Frontal cortex (tissue), 4 donors: ENCODE measurements around the gene RABGAP1. TPM values are rescaled to one million over a fixed set of nuclear protein-coding genes. Genes with fewer than 3 reads are reported as not detected.

Experiments
- DNase-seq, 2 donors: peaks; one replicate each; pipeline ENCODE4 v3.0.0; 2012; ENCODE audit warnings: low spot score in 2 of 2
- FAIRE-seq: peaks from 2 replicates; lab custom pipeline; 2012; peaks lifted over from hg19 to GRCh38; lab: Jason Lieb, UNC
- total RNA-seq: library from RNA; depleted of rRNA; stranded (reverse); fragments of >200 nt; gene quantifications from one replicate; pipeline ENCODE4 v1.2.3, GENCODE V29; 2014
- donor health status: control.
- donor health status: control.
- donor health status: control.

RABGAP1 gene
- total RNA-seq, 1 donor from 2014 or later = 132 TPM

DNA sequence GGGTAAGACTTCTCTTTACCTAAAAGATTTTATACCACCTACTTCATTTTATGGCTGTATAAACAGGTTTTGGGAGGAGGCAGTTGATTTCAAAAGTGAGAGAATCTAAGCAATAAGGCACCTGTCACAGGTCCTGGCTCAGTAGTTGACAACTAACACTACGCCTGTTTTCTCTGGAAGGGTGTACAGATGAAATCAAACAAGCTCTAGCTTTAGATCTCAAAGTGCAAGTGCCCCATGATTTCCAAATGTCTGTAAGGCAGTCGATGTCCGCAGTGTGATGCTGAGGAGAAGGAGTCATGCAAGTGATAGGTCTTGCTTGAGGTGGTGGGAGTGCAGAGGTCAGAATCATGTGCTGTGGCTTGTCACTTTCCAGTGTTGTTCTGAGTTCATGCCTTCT is 158.7 kb downstream of the RABGAP1 start:
- DNase-seq (no peak), FAIRE-seq (no peak)

DNA sequence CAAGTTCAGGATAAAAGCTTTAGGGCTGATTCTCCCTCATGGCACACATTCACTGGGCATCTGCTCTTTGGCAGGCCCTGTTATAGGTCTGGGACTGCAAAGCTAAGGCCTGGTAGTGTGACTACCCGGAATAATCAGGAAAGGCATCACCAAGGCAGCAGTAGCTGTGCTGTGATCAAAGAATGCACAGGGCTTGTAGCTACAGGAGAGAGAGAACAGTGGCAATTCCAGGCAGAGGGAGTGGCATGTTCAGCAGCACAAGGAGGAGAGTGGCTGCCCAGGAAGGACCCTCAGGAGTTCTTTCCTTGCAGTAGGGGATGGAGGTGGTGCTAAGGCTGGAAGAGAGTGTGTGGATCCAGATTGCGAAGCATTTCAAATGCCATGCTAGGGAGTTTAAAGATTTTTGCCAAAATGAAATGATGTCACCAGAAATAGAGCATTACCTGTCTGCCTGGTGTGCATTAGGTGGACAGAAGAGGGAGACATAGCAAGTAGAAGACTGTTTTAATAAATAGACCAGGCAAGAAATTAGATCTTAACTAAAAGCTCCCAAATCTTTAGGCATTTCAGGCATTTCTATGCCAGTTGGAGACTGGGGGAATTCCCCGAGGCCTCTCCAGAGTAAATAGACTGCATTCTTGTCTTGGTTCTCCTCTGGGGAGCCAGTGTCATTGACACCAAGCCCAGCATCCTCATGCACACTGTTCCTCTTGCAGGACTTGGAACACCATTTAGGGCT is 161.7 kb downstream of the RABGAP1 start:
- DNase-seq (no peak), FAIRE-seq (no peak)

DNA sequence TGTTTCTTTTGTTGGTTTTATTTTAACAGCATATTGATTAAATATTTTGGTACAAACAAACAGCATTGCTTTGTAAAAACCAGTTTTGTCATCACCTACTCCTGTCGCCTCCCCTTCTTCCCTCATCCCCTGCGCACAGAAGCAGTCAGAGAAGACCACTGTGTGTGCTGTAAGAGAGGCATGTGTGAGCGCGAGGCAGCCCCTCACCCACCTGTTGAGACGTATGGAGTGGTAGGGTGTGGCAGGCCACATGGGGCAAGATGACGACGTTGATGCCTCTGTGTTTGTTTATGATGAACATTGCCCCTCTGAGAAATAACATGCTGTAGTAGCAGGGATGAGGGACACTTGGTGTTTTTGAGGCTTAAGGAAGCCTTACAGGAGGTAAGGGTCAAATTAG is 164.0 kb downstream of the RABGAP1 start:
- FAIRE-seq = no peak
- no peak for DNase-seq

DNA sequence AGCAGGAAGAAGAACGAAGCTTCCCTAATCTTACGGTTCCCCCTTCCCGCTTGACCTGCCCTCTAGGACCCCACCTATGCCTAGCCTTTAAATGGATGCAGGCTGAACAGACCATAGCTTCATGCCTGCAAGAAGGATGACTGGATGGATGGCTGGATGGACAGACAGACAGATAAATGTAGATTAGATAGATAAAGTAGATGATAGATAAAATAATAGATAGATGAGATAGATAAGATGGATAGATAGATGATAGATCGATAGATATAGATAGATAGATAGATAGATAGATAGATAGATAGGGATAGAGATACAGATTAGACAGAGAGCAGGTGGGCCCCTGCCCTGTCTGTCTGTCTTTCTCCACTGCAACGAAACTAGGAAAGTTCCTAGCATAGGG is 164.7 kb downstream of the RABGAP1 start:
- FAIRE-seq = no peak
- DNase-seq = no peak

DNA sequence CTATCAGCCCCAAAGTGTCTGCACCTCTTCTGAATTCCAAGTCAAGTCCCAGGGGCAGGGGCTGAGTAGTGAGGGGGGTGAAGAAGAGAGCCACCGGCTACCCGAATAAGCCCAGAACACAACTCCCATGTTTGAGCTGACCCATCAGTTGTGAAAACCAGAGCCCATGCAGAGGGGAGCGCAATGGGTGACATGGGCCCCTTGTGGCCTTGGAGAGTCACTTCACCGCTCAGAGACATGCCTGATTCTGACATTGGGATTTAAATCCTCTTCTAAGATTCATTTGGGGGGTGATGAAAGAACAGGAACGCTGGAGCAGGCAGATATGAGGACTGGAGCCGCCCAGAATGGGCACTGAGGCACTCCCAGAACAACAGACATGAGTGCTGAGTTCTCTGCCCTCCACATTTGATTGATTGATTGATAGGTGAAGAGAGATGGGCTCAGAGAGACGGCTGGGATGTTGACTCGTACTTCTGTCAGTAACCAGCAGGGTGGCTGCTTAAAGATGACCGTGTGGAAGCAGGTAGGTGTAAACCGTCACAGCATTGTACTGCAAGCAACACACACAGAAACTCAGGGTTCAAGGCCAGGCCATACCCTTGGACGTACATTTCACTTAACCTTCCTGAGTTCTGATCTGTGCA is 166.9 kb downstream of the RABGAP1 start:
- no peak for DNase-seq
- no peak for FAIRE-seq

DNA sequence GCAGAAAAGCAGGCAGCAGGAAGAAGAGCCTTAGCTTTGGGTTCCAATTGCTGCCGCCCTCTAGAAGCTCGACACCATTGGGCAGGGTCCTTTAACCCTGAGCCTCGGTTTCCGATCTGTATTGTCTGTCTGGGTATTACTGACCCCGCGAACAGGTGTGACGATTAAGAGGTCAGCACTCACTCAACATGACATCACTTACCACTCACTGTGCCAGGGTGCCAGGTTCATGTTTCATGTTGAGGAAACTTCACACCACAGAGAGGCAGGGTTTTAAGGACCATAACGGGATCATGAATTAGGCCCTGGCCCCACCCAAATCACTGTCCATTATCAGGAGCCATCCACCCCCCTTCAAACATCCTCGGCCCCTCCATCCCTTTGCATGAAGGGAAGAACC is 168.2 kb downstream of the RABGAP1 start:
- no peak for FAIRE-seq
- DNase-seq = no peak

DNA sequence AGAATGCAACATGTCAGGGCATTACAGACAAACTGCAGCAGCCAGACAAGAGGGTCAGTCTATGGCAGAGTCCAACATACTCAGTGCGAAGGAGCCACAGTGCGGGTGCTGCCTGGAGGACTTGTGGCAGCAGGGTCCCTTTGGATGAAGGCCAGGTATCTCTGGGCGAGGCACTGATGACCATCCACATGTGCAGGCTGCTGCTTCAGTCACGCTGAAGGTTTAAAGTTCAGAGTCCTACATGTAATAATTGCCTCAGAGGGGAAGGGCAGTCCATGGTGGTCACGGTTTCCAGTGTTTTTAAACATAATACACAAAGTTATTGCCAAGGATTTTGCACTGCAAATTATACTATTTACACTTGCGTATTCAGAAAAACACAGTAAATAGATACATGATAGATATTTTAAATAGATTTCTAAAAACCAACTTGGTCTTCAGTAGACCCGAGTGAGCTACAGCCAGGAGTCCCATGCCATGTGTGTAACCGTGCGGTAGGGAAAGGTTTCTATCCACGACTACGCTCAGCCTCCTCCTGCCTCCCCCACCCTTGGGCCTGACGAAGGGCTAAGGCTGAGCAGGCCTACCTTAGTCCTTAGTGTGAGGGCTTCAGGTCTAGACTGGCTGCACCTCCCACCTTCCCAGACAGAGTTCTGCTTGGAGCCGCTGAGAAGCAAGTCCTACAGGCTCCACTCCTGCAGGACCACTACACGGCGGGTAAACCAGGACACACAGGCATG is 168.9 kb downstream of the RABGAP1 start:
- FAIRE-seq (no peak), DNase-seq (no peak)

DNA sequence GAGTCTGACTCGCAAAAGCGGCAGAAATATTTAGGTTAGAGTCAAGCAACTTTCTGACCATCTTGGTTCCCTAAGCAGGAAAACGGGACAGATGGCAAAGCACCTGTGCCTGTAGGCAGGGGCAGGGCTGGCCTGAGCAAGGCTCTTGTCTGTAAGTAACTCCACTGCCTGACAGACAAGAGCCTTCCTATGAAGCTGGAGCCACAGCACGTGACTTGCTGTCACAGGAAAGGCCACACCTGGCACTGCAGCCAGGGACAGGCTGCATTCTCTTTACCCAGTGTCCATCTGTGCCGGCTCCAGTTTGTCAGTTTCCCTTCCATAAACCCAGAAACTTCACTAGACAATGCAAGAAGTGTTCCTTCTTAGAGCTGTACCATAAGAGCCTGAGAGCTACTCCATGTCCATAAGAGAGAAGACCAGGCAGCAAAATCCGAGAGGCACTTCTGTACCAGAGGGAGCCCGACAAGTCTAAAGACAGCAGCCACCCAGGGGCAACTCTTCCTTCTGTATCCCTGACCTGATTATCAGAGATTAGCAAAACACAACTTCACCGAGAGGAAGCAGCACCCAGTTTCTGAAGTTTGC is 170.7 kb downstream of the RABGAP1 start:
- no peak for DNase-seq
- no peak for FAIRE-seq

DNA sequence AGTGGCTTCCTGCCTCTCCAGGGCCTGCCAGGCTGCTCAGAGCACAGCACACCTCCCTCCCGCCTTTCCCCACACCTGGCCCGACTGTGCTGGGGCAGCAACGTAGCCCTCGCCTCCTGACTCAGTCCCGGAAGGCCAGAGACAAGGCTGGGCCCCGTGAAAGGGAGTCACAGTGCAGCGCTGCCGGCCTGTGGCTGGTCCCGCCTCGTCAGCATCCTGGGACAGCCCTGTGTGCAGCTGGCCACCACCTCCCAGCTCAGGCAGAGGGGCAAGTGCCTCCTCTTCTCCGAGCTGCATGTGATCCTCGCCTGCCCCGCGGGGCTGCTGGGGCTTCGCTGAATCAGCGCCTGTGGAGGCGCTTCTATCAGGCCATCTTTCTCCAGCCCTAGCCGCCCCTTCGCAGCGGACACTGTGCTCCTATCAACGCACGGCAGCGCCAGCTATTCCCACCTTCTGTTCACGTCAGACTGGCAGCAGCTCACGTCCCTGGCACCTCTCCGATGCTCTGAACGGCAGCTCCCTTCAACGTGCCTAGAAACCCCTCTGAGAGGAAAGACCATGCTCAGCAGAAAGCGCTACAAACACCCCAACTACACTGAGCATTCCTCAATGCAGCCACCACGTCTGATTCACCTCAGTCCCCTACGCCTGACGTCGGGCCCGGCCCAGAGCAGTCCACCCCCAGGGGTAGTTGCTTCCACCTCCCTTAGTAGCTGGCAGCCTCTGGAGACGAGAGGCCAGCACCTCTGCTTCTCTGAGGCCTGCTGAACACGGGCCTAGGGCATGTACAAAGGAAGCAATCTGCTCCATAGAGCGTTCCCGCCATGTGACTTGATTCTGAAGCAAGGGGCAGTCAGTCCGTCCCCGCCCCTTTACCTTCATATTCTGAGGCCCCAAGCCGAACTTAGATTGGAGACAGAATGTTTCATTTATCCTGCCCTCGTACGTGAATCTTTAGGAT is 171.5 kb downstream of the RABGAP1 start:
- DNase-seq = peak in 1 of 2 donors; percentile 52
- no peak for FAIRE-seq

DNA sequence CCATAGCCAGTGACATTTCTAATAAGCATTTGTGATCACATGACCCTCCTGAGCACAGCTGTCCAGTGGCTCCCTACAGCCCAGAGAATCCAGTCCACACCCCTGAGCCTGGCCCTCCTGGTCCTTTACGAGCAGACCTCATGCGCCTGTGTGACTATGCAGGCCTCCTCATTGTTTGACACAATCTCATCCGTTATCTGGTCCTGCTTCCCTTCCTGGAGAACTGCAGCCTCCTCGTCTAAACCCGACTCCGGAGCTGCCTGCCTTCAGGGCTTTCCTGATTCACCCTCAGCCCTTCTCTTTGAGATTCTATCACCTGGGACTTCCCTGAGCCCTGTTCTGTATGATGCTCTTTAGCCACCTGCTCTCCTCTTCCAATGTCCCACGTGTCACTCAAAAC is 172.4 kb downstream of the RABGAP1 start:
- FAIRE-seq (no peak), DNase-seq (no peak)

DNA sequence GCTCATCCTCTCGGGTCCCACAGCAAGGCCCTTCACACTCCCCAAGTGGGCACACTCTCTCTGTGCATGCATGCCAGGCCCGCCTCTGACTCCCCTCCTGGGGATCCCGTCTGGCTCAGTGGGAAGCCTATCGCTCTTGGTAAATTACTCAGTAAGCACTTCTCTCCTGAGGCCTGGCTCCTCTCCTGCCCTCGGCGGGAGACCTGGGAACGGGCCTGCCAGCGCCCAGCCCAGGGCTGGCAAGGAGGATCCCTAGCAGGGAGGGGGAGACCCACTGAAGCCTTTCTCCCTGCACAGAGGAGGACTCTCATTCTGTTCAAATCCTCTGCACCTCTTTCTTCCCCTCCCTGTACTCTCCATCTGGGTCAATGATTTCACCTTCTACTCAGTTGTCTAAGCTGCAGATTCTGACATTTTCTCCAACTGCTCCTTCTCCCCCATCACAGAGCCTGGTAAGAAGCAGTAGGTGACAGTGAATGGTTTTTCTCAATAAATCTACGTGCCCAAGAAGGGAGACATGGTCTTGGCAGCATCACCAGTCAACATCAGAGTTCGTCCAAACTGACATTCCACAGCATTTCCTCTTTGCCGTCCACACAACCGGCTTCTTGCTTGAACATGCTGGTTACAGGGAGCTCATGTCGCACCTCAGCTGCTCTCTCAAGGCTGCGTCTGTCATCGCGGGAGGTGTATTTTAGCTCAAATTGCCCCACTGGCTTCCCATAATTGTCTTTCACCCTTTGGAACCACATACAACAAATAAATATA is 174.5 kb downstream of the RABGAP1 start:
- FAIRE-seq (no peak), DNase-seq (no peak)

DNA sequence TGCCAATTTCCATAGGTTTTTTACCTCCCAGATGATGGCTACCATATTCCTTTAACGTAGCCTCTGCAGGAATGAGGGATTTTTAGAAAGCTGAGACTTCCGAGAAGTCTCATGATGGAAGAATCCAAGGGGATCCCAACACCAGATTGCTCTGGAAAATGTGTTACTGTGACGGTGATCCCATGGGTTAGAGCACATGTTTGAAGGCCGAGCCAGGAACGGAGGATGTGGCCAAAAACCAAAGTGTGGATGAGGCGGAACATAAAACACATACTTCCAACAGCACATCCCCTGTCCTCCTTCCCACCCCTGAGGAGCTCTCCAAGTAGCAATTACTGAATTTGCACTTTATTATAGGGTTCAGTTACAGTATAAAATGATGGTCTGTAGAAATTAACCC is 175.2 kb downstream of the RABGAP1 start:
- FAIRE-seq = no peak
- no peak for DNase-seq

DNA sequence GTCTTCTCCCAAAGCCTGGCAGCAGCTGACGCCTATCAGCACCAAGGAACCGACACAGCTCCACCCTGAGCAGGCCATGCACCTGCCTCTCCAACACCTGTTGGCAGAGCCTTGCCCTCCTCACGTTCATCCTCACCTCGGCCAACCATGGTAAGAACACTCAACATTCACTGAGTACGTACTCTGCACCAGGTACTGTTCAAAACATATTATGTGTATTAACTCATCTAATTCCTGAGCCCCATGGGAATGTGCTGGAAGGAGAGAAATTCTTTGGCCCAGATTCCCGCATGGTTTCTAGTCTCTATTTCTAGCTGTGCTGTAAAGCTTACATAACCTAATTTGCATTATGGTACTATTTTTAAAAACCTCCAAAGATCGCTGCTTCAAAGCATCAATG is 178.7 kb downstream of the RABGAP1 start:
- no peak for FAIRE-seq
- DNase-seq = no peak

DNA sequence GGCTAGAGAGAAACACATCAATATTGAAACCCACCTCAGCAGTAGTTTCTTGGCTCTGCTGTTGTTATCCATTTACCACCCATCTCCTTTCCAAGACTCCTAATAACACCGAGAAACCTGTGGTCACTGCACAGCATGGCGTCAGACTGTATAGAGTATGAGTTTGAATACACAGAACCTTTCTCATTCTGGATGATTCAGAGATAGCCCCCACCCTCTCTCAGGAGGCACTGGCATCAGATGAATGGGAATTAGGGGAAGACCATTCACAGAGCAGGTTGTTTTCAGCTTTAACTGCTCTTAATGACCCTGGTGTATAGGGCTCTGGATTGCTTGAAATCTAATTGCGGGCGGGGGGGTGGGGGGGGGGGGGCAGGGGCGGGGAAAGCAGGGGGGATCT is 179.3 kb downstream of the RABGAP1 start:
- FAIRE-seq (no peak), DNase-seq (no peak)

DNA sequence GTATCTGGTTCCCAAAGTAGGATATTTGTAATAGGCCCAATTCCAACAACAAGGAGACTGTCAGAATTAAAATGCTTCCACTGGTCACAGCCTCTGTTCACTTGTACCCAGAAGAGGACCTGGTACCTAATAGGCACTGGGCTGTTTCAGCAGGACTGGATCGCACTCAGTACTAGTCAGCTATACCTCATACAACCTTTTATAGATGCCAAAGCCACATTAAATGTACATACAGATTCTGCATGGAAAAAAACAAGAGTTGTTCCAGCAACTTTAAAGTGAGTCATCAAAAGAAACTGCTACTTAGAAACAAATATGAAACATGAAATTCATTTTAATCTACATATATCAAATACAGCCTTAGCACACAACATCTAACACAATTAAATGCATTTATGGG is 180.1 kb downstream of the RABGAP1 start:
- DNase-seq (no peak), FAIRE-seq (no peak)

DNA sequence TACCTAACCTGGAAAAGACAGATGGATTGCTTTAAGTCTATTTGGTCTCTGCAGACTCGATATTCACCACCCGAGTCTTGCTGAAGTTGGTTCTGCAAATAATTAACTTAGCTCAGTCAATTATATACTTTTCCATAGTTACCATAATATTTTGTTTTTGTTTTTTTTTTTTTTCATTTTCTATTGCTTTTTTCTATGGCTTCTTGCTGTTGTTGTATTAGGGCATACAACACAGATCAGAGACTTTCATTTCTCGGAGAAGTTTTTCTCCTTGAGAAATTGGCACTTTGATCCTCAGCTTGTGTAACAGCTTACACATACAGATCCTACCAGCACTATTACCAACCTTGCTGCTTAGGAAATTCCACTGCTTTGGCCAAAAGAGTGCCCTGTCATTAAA is 180.6 kb downstream of the RABGAP1 start:
- no peak for DNase-seq
- no peak for FAIRE-seq

DNA sequence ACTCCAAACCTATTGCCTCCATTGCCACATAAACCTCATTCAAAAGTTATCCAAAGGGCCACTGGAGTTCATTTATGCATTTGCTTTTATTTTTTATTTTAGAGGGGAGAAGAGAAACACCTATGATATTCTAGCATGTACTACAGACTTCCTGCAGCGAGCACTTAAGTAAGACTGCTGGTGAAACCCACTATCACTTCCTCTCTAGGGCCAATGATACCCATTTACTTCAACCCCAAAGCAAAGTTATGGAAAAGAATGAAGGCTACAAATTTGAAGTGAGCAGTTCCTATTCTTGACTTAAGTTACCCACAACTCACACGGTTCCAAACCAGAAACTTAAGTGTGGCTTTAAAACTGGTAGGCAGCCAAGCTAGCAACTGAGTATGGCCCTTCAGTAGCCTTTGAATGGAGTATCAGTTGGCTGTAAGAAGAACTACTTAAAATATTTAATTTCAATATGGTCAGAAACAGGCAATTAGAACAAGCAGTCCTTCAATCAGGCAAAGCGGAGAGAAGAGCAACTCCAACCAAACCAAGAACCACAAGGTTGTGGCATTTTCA is 186.8 kb downstream of the RABGAP1 start:
- DNase-seq (no peak), FAIRE-seq (no peak)

DNA sequence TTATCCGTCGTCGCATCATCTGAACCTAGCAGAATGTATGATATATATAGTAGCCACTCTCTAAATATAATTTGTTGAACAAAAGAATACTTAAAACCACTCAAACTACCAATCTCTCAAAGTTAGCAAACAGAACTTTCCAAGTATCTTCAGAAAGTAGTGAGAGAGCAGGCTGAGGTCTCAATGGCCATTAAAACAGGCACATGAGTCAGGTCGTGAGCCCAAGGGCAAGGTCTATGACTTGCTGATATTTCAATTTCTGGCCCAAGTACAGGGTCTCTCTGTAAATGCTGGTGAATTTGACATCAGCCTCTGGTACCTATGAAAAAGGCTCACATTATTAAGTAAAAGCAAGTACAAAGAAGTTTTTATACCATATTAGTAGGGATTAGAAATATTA is 187.8 kb downstream of the RABGAP1 start:
- DNase-seq (no peak), FAIRE-seq (no peak)

DNA sequence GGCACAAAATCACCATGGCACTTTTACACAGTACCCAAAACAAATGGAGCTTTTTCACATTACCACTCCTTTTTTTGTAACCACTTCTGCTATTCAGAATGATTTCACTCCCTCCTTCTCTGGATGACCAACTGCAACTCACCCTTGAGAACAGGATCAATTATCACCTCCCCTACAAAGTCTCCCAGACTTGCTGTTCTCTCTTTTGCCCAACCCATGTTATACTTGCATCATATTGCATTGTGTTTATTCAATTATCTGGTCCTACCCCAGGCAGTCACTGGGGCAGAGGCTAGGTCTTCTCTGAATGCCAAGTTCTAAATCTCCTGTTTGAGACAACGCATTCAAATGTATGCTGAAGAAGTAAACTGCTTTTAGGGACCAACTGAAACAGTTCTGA is 188.6 kb downstream of the RABGAP1 start:
- DNase-seq = no peak
- no peak for FAIRE-seq
